ENCODE measurements around the gene SYTL2.

DNA sequence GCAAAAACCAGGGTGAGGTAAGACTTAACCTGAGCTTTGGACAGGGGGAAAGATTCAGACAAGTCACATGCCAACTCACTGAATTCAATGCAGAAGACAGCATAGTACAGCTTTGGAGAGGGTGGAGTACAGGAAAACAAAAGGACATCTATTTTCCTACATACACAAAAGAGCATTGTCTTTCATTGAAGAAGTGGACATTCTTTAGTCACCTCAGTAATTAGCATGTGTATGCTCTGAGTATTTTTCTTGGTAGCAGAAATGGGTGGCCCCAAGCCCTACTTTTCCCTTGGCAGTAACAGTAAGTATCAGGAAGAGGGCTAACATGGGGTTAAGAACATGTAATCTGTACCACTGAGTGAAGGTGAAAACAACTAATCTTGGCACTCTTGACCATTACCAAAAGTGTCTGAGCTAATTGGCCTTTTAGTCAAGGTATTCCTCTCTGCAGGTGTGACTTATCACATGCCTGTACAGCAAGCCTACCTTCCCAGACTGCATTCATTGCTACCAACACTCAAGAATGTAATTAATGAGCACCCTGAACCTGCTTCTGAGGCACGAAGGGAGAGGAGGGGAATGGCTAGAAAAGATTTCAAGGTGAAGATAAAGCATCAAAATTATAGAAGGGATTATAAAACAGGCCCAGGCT, 33.9 kb downstream of the SYTL2 start:
- TF ChIP-seq, protein P1, sequence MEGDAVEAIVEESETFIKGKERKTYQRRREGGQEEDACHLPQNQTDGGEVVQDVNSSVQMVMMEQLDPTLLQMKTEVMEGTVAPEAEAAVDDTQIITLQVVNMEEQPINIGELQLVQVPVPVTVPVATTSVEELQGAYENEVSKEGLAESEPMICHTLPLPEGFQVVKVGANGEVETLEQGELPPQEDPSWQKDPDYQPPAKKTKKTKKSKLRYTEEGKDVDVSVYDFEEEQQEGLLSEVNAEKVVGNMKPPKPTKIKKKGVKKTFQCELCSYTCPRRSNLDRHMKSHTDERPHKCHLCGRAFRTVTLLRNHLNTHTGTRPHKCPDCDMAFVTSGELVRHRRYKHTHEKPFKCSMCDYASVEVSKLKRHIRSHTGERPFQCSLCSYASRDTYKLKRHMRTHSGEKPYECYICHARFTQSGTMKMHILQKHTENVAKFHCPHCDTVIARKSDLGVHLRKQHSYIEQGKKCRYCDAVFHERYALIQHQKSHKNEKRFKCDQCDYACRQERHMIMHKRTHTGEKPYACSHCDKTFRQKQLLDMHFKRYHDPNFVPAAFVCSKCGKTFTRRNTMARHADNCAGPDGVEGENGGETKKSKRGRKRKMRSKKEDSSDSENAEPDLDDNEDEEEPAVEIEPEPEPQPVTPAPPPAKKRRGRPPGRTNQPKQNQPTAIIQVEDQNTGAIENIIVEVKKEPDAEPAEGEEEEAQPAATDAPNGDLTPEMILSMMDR (IDR thresholded peaks at IDR 0.05), result no peak
- no peak for TF ChIP-seq POLR2A (IDR thresholded peaks at IDR 0.05)
